Measurements from ENCODE around the gene BAG3.

The BAG3 gene

GRCh38 chr10:119725828-119726675, 74.9 kb downstream of the BAG3 start, which contains the start of gene INPP5F:
TSS of gene INPP5F (plus strand) at chr10:119726050. CDS start at chr10:119726263, 213 bp downstream.
- peak; percentile 99 for DNase-seq (ENCODE audit: low read depth in 1 of 2, low spot score in 1 of 2)

DNA sequence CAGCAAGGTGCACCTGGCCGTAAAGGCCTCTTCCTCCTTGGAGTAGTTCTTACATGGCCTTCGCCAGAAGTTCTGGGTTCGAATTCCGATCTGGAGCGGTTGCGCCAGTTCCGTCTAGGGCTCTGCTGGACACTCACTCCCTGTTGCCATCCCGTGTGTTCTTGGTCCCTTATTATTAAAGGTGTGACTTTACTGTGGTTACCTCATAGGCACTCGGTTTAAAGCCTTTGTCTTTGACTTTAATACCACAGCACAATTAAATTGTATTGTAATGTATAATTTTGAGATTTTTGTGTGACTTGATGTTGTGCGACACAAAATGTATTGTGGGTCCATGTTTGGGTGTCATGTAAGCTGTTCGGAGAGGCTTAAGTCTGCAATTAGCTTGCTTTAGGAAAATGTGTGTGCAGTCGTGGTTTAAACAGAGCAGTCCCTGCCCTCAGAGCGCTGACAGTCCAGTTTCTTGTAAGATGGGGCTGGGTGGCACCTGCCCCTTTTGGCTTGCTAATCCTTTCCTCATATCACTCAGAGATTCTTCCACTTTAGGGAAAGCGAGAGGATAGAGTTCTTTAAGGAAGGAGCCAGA, 75.6 kb downstream of the BAG3 start:
- DNase-seq (ENCODE audit: low read depth in 1 of 2, low spot score in 1 of 2): no peak
